IMR-90 (cell line): ENCODE data around the gene CACNA1F. TPM values are rescaled to one million over a fixed set of nuclear protein-coding genes. Genes with fewer than 3 reads are reported as not detected.

Experiments
- ATAC-seq: fragments of 200-7000 bp; cut with Tn5 transposase; 2 replicates; pipeline ENCODE4 v1.9.1; 2020; ENCODE audit warnings: low read depth, mild to moderate bottlenecking, moderate library complexity
- BruUV-seq: library from RNA; stranded (reverse); fragments of 400-500 nt; replicated peaks from 2 replicates; lab custom pipeline; 2021; lab: Mats Ljungman, UMichigan
- CTCF ChIA-PET: fragments of 300-600 bp; formaldehyde crosslinking; extraction: SDS; loops from one replicate; lab custom pipeline; 2021; ENCODE audit warnings: antibody characterized with exemption; lab: Yijun Ruan, JAX
- POLR2A ChIA-PET: fragments of 300-600 bp; sonication (Branson Sonifier 250); formaldehyde crosslinking; loops from one replicate; lab custom pipeline; 2022; ENCODE audit warnings: antibody characterized with exemption; ENCODE audit not compliant: unreplicated experiment; lab: Charles Lee
- DNase-seq: peaks from one replicate; pipeline ENCODE4 v3.0.0; 2013
- H2AFZ ChIP-seq: replicated peaks from 2 replicates; pipeline ENCODE3; 2013; ENCODE audit warnings: low read length, mild to moderate bottlenecking; ENCODE audit not compliant: poor library complexity
- H2AK5ac ChIP-seq: 2 replicates; pipeline ENCODE4 v1.6.1; 2013; ENCODE audit warnings: low read depth, low read length, inconsistent platforms
- H2AK9ac ChIP-seq: replicated peaks from 2 replicates; pipeline ENCODE3; 2013; ENCODE audit warnings: mild to moderate bottlenecking, low read depth, low read length, moderate library complexity; ENCODE audit not compliant: poor library complexity
- H2BK120ac ChIP-seq: 2 replicates; pipeline ENCODE4 v1.6.1; 2013; ENCODE audit warnings: low read depth, low read length, inconsistent platforms
- H2BK15ac ChIP-seq: 3 replicates; pipeline ENCODE4 v1.6.1; 2013; ENCODE audit warnings: low read depth, low read length, inconsistent platforms
- H2BK20ac ChIP-seq: 2 replicates; pipeline ENCODE4 v1.6.1; 2013; ENCODE audit warnings: low read depth, mild to moderate bottlenecking, inconsistent platforms, low read length, moderate library complexity
- H2BK5ac ChIP-seq: 2 replicates; pipeline ENCODE4 v1.6.1; 2013; ENCODE audit warnings: mild to moderate bottlenecking, low read depth, low read length, inconsistent platforms; ENCODE audit not compliant: poor library complexity, severe bottlenecking
- H3K14ac ChIP-seq: replicated peaks from 2 replicates; pipeline ENCODE4 v1.6.1; 2013; ENCODE audit warnings: low read depth, low read length, inconsistent platforms
- H3K18ac ChIP-seq: 2 replicates; pipeline ENCODE4 v1.6.1; 2013; ENCODE audit warnings: low read depth, low read length, control low read depth
- H3K23ac ChIP-seq: 2 replicates; pipeline ENCODE4 v1.6.1; 2013; ENCODE audit warnings: low read depth, low read length, inconsistent platforms
- H3K27ac ChIP-seq: 2 replicates; pipeline ENCODE4 v1.5.1; 2013; ENCODE audit warnings: mild to moderate bottlenecking, control low read depth, low read length; ENCODE audit not compliant: insufficient read depth
- H3K27me3 ChIP-seq: 2 replicates; pipeline ENCODE4 v1.6.1; 2013; ENCODE audit warnings: low read length; ENCODE audit not compliant: control insufficient read depth, insufficient read depth
- H3K36me3 ChIP-seq: 2 replicates; pipeline ENCODE4 v1.6.1; 2013; ENCODE audit warnings: low read length, mixed read lengths; ENCODE audit not compliant: control insufficient read depth, insufficient read depth
- H3K4ac ChIP-seq: 2 replicates; pipeline ENCODE4 v1.6.1; 2013; ENCODE audit warnings: low read depth, low read length, inconsistent platforms
- H3K4me1 ChIP-seq: 2 replicates; pipeline ENCODE4 v1.6.1; 2013; ENCODE audit warnings: low read length, mixed read lengths; ENCODE audit not compliant: control insufficient read depth, insufficient read depth
- H3K4me2 ChIP-seq: 2 replicates; pipeline ENCODE4 v1.6.1; 2013; ENCODE audit warnings: low read depth, mild to moderate bottlenecking, control low read depth, low read length, moderate library complexity
- H3K4me3 ChIP-seq: 2 replicates; pipeline ENCODE4 v1.5.1; 2013; ENCODE audit warnings: low read depth, mild to moderate bottlenecking, control low read depth, low read length, moderate library complexity; ENCODE audit not compliant: insufficient read depth
- H3K56ac ChIP-seq: 2 replicates; pipeline ENCODE4 v1.6.1; 2013; ENCODE audit warnings: low read length, inconsistent platforms; ENCODE audit not compliant: insufficient read depth; ENCODE audit errors: extremely low read depth
- H3K79me1 ChIP-seq, 2 experiments: 2 replicates each; pipeline ENCODE4 v1.6.1; 2013; ENCODE audit warnings: low read length in 2 of 2, inconsistent platforms in 1 of 2, low read depth in 1 of 2
- H3K9ac ChIP-seq: 2 replicates; pipeline ENCODE4 v1.6.1; 2013; ENCODE audit warnings: low read depth, low read length, control low read depth
- H3K9me1 ChIP-seq: 2 replicates; pipeline ENCODE4 v1.6.1; 2013; ENCODE audit warnings: low read length, inconsistent platforms; ENCODE audit not compliant: insufficient read depth
- H3K9me3 ChIP-seq: 2 replicates; pipeline ENCODE4 v1.6.1; 2013; ENCODE audit warnings: low read length; ENCODE audit not compliant: control insufficient read depth, insufficient read depth
- H4K20me1 ChIP-seq: 2 replicates; pipeline ENCODE4 v1.6.1; 2013; ENCODE audit warnings: low read length, inconsistent platforms; ENCODE audit not compliant: insufficient read depth
- H4K5ac ChIP-seq: 2 replicates; pipeline ENCODE4 v1.6.1; 2013; ENCODE audit warnings: mild to moderate bottlenecking, low read depth, low read length, control low read depth
- H4K8ac ChIP-seq, 2 experiments: 2 replicates each; pipeline ENCODE4 v1.6.1; 2013; ENCODE audit warnings: low read depth in 2 of 2, low read length in 2 of 2, control low read depth in 1 of 2, inconsistent platforms in 1 of 2
- H4K91ac ChIP-seq: 2 replicates; pipeline ENCODE4 v1.6.1; 2013; ENCODE audit warnings: low read depth, low read length, inconsistent platforms; ENCODE audit not compliant: insufficient read depth
- BHLHE40 ChIP-seq: fragments of 150-350 bp; IDR thresholded peaks from 2 replicates; pipeline ENCODE4 v1.6.1; 2016; ENCODE audit warnings: mild to moderate bottlenecking, low read depth, low read length
- CEBPB ChIP-seq: IDR thresholded peaks from 2 replicates; pipeline ENCODE4 v1.6.1; 2012; ENCODE audit warnings: low read depth, low read length, improper control_type of control experiment
- CHD1 ChIP-seq: IDR thresholded peaks from 2 replicates; pipeline ENCODE4 v1.6.1; 2012; ENCODE audit warnings: low read depth, low read length, improper control_type of control experiment
- CTCF ChIP-seq: conservative IDR thresholded peaks from 2 replicates; pipeline ENCODE4 v1.5.1; 2012; ENCODE audit warnings: mild to moderate bottlenecking, low read depth, low read length, improper control_type of control experiment
- ELK1 ChIP-seq: fragments of 150-350 bp; IDR thresholded peaks from 2 replicates; pipeline ENCODE4 v1.6.1; 2016; ENCODE audit warnings: low read depth, mild to moderate bottlenecking, low read length, moderate library complexity, borderline replicate concordance
- MAFK ChIP-seq: IDR thresholded peaks from 2 replicates; pipeline ENCODE4 v1.6.1; 2012; ENCODE audit warnings: low read depth, low read length, improper control_type of control experiment
- MAZ ChIP-seq: IDR thresholded peaks from 2 replicates; pipeline ENCODE4 v1.6.1; 2012; ENCODE audit warnings: low read depth, mild to moderate bottlenecking, low read length, improper control_type of control experiment, moderate library complexity, borderline replicate concordance
- MXI1 ChIP-seq: IDR thresholded peaks from 2 replicates; pipeline ENCODE4 v1.6.1; 2012; ENCODE audit warnings: low read depth, mild to moderate bottlenecking, low read length, moderate library complexity, borderline replicate concordance
- NFE2L2 ChIP-seq: fragments of 150-350 bp; IDR thresholded peaks from 2 replicates; pipeline ENCODE4 v1.6.1; 2016; ENCODE audit warnings: low read depth, mild to moderate bottlenecking, low read length
- RAD21 ChIP-seq: IDR thresholded peaks from 2 replicates; pipeline ENCODE4 v1.6.1; 2012; ENCODE audit warnings: low read length, improper control_type of control experiment
- RCOR1 ChIP-seq: IDR thresholded peaks from 2 replicates; pipeline ENCODE4 v1.6.1; 2012; ENCODE audit warnings: mild to moderate bottlenecking, low read length, improper control_type of control experiment; ENCODE audit not compliant: insufficient replicate concordance
- RFX5 ChIP-seq: IDR thresholded peaks from 2 replicates; pipeline ENCODE4 v1.8.0; 2012; ENCODE audit warnings: low read depth, mild to moderate bottlenecking, low read length, moderate library complexity
- SMC3 ChIP-seq: fragments of 150-350 bp; IDR thresholded peaks from 2 replicates; pipeline ENCODE4 v1.6.1; 2016; ENCODE audit warnings: low read depth, mild to moderate bottlenecking, antibody characterized with exemption, low read length, moderate library complexity
- USF2 ChIP-seq: fragments of 150-350 bp; IDR thresholded peaks from 2 replicates; pipeline ENCODE4 v1.6.1; 2017; ENCODE audit warnings: mild to moderate bottlenecking, antibody characterized with exemption, low read length, low read depth
- WGBS, 2 experiments: methylation state at CpG; one replicate each; pipeline versions ENCODE4 v1.1.5 to v1.1.7; 2013; ENCODE audit warnings: missing lambda C conversion rate in 2 of 2; ENCODE audit not compliant: insufficient read length in 1 of 2; ENCODE audit errors: extremely low coverage in 2 of 2; 5-methylcytosine and 5-hydroxymethylcytosine counted together
- dilution Hi-C: fragments of 300-500 bp; cut with HindIII; formaldehyde crosslinking; loops from one replicate; pipeline ENCODE4 v1.14.3; 2018; ENCODE audit warnings: low sequenced_read_pairs; ENCODE audit not compliant: unreplicated experiment
- in situ Hi-C: fragments of 300-500 bp; cut with MboI; formaldehyde crosslinking; loops from 3 replicates; pipeline ENCODE4 v1.14.3; 2019; ENCODE audit warnings: low sequenced_read_pairs, inconsistent platforms, mixed read lengths
- intact Hi-C: fragments of 100-400 bp; cut with micrococcal nuclease; formaldehyde crosslinking; loops from 2 replicates; pipeline ENCODE4 v1.10.0; 2022
- polyA plus RNA-seq, 3 experiments: library from polyadenylated mRNA; depleted of rRNA; stranded (reverse); fragments of >200 nt; gene quantifications; 2 replicates each; pipeline ENCODE4 v1.2.3, GENCODE V29; 2012; ENCODE audit warnings: low replicate concordance in 1 of 3
- total RNA-seq: library from RNA; depleted of rRNA; stranded (reverse); fragments of >200 nt; gene quantifications from 2 replicates; pipeline ENCODE4 v1.2.3, GENCODE V29; 2012

CACNA1F gene
- total and polyA plus RNA-seq, 2 of the 4 experiments (the other 2 are of a cell fraction), result not detected

- Histone ChIP-seq H2BK5ac (no peak overlapping the region), H3K14ac (no peak overlapping the region), H3K4ac (no peak overlapping the region), H3K23ac (no peak overlapping the region), H4K8ac (no peak overlapping the region), H2BK120ac (no peak overlapping the region), H3K4me3 (no peak overlapping the region), H3K56ac (no peak overlapping the region), H3K27me3 (no peaks in the 10 kb centered on the region), H3K9ac (no peak overlapping the region), H4K91ac (no peak overlapping the region), H3K36me3 (no peaks in the 10 kb centered on the region), H4K20me1 (peaks cover 8% of the 10 kb centered on the region; the same call in 1 of the 2 replicates), H3K4me1 (no peaks in the 10 kb centered on the region), H3K27ac (no peak overlapping the region), H2AK5ac (no peak overlapping the region), H3K4me2 (no peak overlapping the region), H3K9me1 (0 out of 2 replicates have a peak, but pooled peaks cover 7% of the 10 kb centered on the region), H3K9me3 (no peaks in the 10 kb centered on the region), H2AFZ (no peak overlapping the region), H3K18ac (no peak overlapping the region), H3K79me1 (peaks cover 15 to 20% of the 10 kb centered on the region in 2 experiments), H2BK15ac (no peak overlapping the region), H2BK20ac (no peak overlapping the region), H4K5ac (no peak overlapping the region), H2AK9ac (no peak overlapping the region)
- 75% methylated on average over 8 of the region's 19 CpGs; no CpG with 5 or more reads in 1 of the 2 experiments for WGBS, 2 experiments
- intact Hi-C loops, result no loop called here
- peak; percentile 37; the same call in 1 of the 2 replicates for ATAC-seq
- CTCF ChIA-PET, result no interaction called here
- no TSS peak for BruUV-seq
- POLR2A ChIA-PET, result no interaction called here
- in situ Hi-C loops, result no loop called here
- dilution Hi-C loops, result no loop called here
- DNase-seq, result peak; percentile 41
- TF ChIP-seq SMC3 (no peak), MAFK (no peak), NFE2L2 (no peak), CTCF (no peak), RAD21 (no peak), MXI1 (no peak), CEBPB (no peak), RFX5 (no peak), ELK1 (no peak), USF2 (no peak), BHLHE40 (no peak), MAZ (no peak), CHD1 (no peak), RCOR1 (no peak)
These were observed 43.8 kb upstream of the CACNA1F start for GRCh38 chrX:49276671-49277534.
